Measurements from ENCODE around the gene CENPU. TPM values are rescaled to one million over a fixed set of nuclear protein-coding genes. Genes with fewer than 3 reads are reported as not detected.

CENPU gene
- total and polyA plus RNA-seq, 2 of the 8 experiments (the other 6 are each of a cell fraction or from before 2014, with no cell fraction given), result 32.1 to 122 TPM

DNA sequence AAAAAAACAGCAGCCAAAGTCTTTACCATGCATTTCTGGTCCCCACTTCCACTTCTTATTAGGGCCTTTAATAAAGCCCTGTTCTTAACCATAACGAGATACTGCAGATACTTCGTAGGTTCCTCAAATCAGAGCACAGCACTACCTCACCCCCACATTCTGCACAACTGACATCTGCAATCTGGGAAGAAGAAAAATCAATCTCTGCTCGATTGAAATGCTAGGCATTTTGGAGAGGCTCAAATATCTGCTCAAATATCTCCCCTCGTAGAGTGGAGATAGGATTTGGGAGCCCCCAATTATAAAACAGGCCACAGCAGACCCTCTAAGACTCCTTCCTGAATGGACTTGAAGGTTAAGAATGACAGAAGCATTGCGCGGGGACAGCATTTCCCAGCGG is 40.3 kb upstream of the CENPU start:
- Histone ChIP-seq H3K4me1 (replicated peaks in 1 of 4; ENCODE audit: control insufficient read depth in 3 of 4, insufficient read depth in 4 of 4, low read length in 3 of 4) (no peaks in the 10 kb centered on the region), H3K9ac (replicated peaks in 1 of 4; ENCODE audit: extremely low read depth in 1 of 4, low read depth in 3 of 4, low read length in 3 of 4) (no peak overlapping the region), H2BK20ac (ENCODE audit: low read length) (no peak overlapping the region), H3K4me2 (ENCODE audit: insufficient read depth in 1 of 2, low read depth in 2 of 2, low read length in 2 of 2) (no peak overlapping the region), H2AFZ (ENCODE audit: low read length) (no peak overlapping the region), H3K36me3 (ENCODE audit: control insufficient read depth in 2 of 4, insufficient read depth in 4 of 4, low read length in 3 of 4) (no peaks in the 10 kb centered on the region), H3K27ac (ENCODE audit: low read depth, low read length) (no peak overlapping the region), H3K79me1 (ENCODE audit: low read depth, low read length) (no peaks in the 10 kb centered on the region), H4K91ac (replicated peaks; ENCODE audit: insufficient read length, low read length) (no peak overlapping the region), H3K4ac (replicated peaks; ENCODE audit: insufficient read length, low read depth, low read length) (no peak overlapping the region), H4K8ac (ENCODE audit: extremely low read depth, insufficient read depth, low read length) (no peak overlapping the region), H3K27me3 (replicated peaks in 1 of 4; ENCODE audit: control insufficient read depth in 3 of 4, extremely low read depth in 1 of 4, insufficient read depth in 3 of 4, low read length in 3 of 4) (no peaks in the 10 kb centered on the region), H3K23ac (ENCODE audit: insufficient read length) (no peak overlapping the region), H3K18ac (ENCODE audit: extremely low read depth, low read length) (no peak overlapping the region), H2BK15ac (ENCODE audit: low read length) (no peak overlapping the region), H3K56ac (replicated peaks; ENCODE audit: insufficient read length, low read depth, low read length) (no peak overlapping the region), H3K14ac (ENCODE audit: insufficient read length) (no peak overlapping the region), H2BK5ac (ENCODE audit: low read depth, low read length) (no peak overlapping the region), H2BK12ac (ENCODE audit: low read depth, low read length) (no peak overlapping the region), H4K5ac (ENCODE audit: insufficient read length, low read depth, low read length) (no peak overlapping the region), H3K4me3 (ENCODE audit: extremely low read depth in 1 of 4, insufficient read depth in 2 of 4, low read depth in 3 of 4, low read length in 4 of 4) (no peak overlapping the region), H3K23me2 (ENCODE audit: low read depth, low read length) (0 out of 2 replicates have a peak, but pooled peaks cover 2% of the 10 kb centered on the region), H4K20me1 (replicated peaks in 1 of 2; ENCODE audit: control insufficient read depth in 1 of 2, insufficient read depth in 2 of 2, low read length in 2 of 2) (no peaks in the 10 kb centered on the region), H3K79me2 (ENCODE audit: control insufficient read depth in 1 of 2, insufficient read depth in 2 of 2, low read length in 2 of 2) (no peaks in the 10 kb centered on the region), H2BK120ac (replicated peaks; ENCODE audit: low read depth, low read length) (no peak overlapping the region), H3K9me3 (ENCODE audit: insufficient read depth in 2 of 2, low read depth in 1 of 2, low read length in 1 of 2) (0 out of 4 replicates have a peak, but pooled peaks cover 0 to 3% of the 10 kb centered on the region in 2 experiments), H2AK5ac (ENCODE audit: low read depth, low read length) (no peak overlapping the region)
- WGBS, 2 experiments (ENCODE audit: extremely low coverage in 1 of 2, insufficient coverage in 1 of 2, insufficient read length in 1 of 2, insufficient replicate concordance in 2 of 2, low coverage in 1 of 2, low lambda C conversion rate in 2 of 2, missing lambda C conversion rate in 1 of 2), result 93% methylated on average over 7 of the region's 7 CpGs; no CpG with 5 or more reads in 1 of the 2 experiments
- TF ChIP-seq SIRT6 (IDR thresholded peaks at IDR 0.05; ENCODE audit: low read length) (no peak), RBBP5 (IDR thresholded peaks at IDR 0.05; ENCODE audit: borderline replicate concordance, low read depth, low read length) (no peak), HDAC2 (IDR thresholded peaks at IDR 0.05; ENCODE audit: borderline replicate concordance in 1 of 2, low read depth in 2 of 2, low read length in 2 of 2) (no peak), EP300 (IDR thresholded peaks at IDR 0.05; ENCODE audit: borderline replicate concordance in 1 of 2, low read depth in 2 of 2, low read length in 2 of 2) (no peak), CHD2 (IDR thresholded peaks at IDR 0.05; ENCODE audit: low read length) (no peak), POU5F1 (IDR thresholded peaks at IDR 0.05; ENCODE audit: low read depth, low read length) (no peak), JUND (IDR thresholded peaks at IDR 0.05; ENCODE audit: low read length) (no peak), CBX5 (IDR thresholded peaks at IDR 0.05; ENCODE audit: low read depth, low read length) (no peak), JUN (IDR thresholded peaks at IDR 0.05; ENCODE audit: low read depth, low read length) (no peak), TAF7 (optimal IDR thresholded peaks at IDR 0.05; ENCODE audit: borderline replicate concordance, low read depth, low read length) (no peak)
- CTCF ChIA-PET (ENCODE audit: partially characterized antibody), result interaction anchor here (0.6 to 1.5 kb wide), 2 partner anchors 210 to 223 kb away, joined by 3 read pairs; no protein-coding TSS in a partner anchor
- no peak for DNase-seq (ENCODE audit: low read depth in 1 of 2, low spot score in 2 of 2)
- FAIRE-seq, result no peak
- POLR2A ChIA-PET (ENCODE audit: partially characterized antibody), result no interaction called here

Measured in H1 (cell line).